Measurements from ENCODE around the gene NAB1. TPM values are rescaled to one million over a fixed set of nuclear protein-coding genes. Genes with fewer than 3 reads are reported as not detected.

The NAB1 gene
- total and polyA plus RNA-seq, 2 donors (not counting 3 experiments of a cell fraction or from before 2014, with no cell fraction given) = 7.5 to 36.1 TPM

GRCh38 chr2:190628591-190629319, 20.1 kb upstream of the NAB1 start:
- H3K27me3 ChIP-seq (ENCODE audit: control insufficient read depth in 2 of 2, insufficient read depth in 2 of 2, low read length in 2 of 2) = no peaks in the 10 kb centered on the region
- FAIRE-seq = no peak
- H3K4me3 ChIP-seq (replicated peaks in 1 of 3; ENCODE audit: insufficient read depth in 1 of 3, low read depth in 1 of 3, low read length in 3 of 3) = no peak overlapping the region
- ChIA-PET CTCF (interaction anchor here (0.9 to 1.8 kb wide), 3 partner anchors 9 to 53 kb away, joined by 4 to 5 read pairs (median 5); no protein-coding TSS in a partner anchor), POLR2A (no interaction called here)
- no peak overlapping the region for H2AFZ ChIP-seq (ENCODE audit: low read depth, low read length)
- H3K9me3 ChIP-seq (replicated peaks; ENCODE audit: control insufficient read depth, insufficient read depth, low read length) = no peaks in the 10 kb centered on the region
- no peak for DNase-seq (ENCODE audit: low read depth, low spot score)
- no peak for TF ChIP-seq EZH2 (IDR thresholded peaks at IDR 0.05; ENCODE audit: borderline replicate concordance, low read depth, low read length, severe bottlenecking)
- no peaks in the 10 kb centered on the region for H3K79me2 ChIP-seq (ENCODE audit: control insufficient read depth, insufficient read depth, low read length)
- H3K9ac ChIP-seq (replicated peaks; ENCODE audit: extremely low read depth, insufficient read depth, low read length) = no peak overlapping the region
- H3K9me1 ChIP-seq (replicated peaks; ENCODE audit: control insufficient read depth, extremely low read depth, insufficient read depth, low read length) = no peaks in the 10 kb centered on the region
- dilution Hi-C loops (cut with MboI; ENCODE audit: extremely low pct_ligation_motif_present, low sequenced_read_pairs) (no loop called here), intact Hi-C loops (cut with micrococcal nuclease) (no loop called here)
- peaks cover 3% of the 10 kb centered on the region for H3K4me1 ChIP-seq (ENCODE audit: control insufficient read depth, extremely low read depth, insufficient read depth, low read length)
- H4K20me1 ChIP-seq (replicated peaks; ENCODE audit: control insufficient read depth, extremely low read depth, insufficient read depth, low read length) = no peaks in the 10 kb centered on the region
- H3K36me3 ChIP-seq (ENCODE audit: control insufficient read depth in 2 of 2, extremely low read depth in 1 of 2, insufficient read depth in 2 of 2, low read length in 2 of 2) = no peaks in the 10 kb centered on the region
- BruUV-seq (replicated peaks) = no TSS peak
- no peak overlapping the region for H3K27ac ChIP-seq (ENCODE audit: insufficient read depth, low read depth, low read length)
- no peak overlapping the region for H3K4me2 ChIP-seq (ENCODE audit: insufficient read depth, low read length)

GRCh38 chr2:190634381-190634780, 14.5 kb upstream of the NAB1 start:
- Histone ChIP-seq H2AFZ (ENCODE audit: low read depth, low read length) (no peak overlapping the region), H3K36me3 (ENCODE audit: control insufficient read depth in 2 of 2, extremely low read depth in 1 of 2, insufficient read depth in 2 of 2, low read length in 2 of 2) (no peaks in the 10 kb centered on the region), H3K9ac (replicated peaks; ENCODE audit: extremely low read depth, insufficient read depth, low read length) (no peak overlapping the region), H3K9me1 (replicated peaks; ENCODE audit: control insufficient read depth, extremely low read depth, insufficient read depth, low read length) (no peaks in the 10 kb centered on the region), H3K4me3 (replicated peaks in 1 of 3; ENCODE audit: insufficient read depth in 1 of 3, low read depth in 1 of 3, low read length in 3 of 3) (no peak overlapping the region), H3K27ac (ENCODE audit: insufficient read depth, low read depth, low read length) (no peak overlapping the region), H3K4me1 (ENCODE audit: control insufficient read depth, extremely low read depth, insufficient read depth, low read length) (peaks cover 12% of the 10 kb centered on the region), H3K9me3 (replicated peaks; ENCODE audit: control insufficient read depth, insufficient read depth, low read length) (no peaks in the 10 kb centered on the region), H4K20me1 (replicated peaks; ENCODE audit: control insufficient read depth, extremely low read depth, insufficient read depth, low read length) (no peaks in the 10 kb centered on the region), H3K79me2 (ENCODE audit: control insufficient read depth, insufficient read depth, low read length) (no peaks in the 10 kb centered on the region), H3K4me2 (ENCODE audit: insufficient read depth, low read length) (no peak overlapping the region), H3K27me3 (ENCODE audit: control insufficient read depth in 2 of 2, insufficient read depth in 2 of 2, low read length in 2 of 2) (no peaks in the 10 kb centered on the region)
- ChIA-PET POLR2A (no interaction called here), CTCF (interaction anchor here (1.1 to 2.1 kb wide), 2 partner anchors 21 to 67 kb away, joined by 4 to 5 read pairs; no protein-coding TSS in a partner anchor)
- intact Hi-C loops (cut with micrococcal nuclease) = no loop called here
- no peak for TF ChIP-seq EZH2 (IDR thresholded peaks at IDR 0.05; ENCODE audit: borderline replicate concordance, low read depth, low read length, severe bottlenecking)
- TF ChIP-seq POLR2AphosphoS5 (IDR thresholded peaks at IDR 0.05; ENCODE audit: insufficient read depth, low read depth, low read length) = no peak
- no peak for TF ChIP-seq MYC (IDR thresholded peaks at IDR 0.05; ENCODE audit: low read depth, low read length)
- TF ChIP-seq FOS (IDR thresholded peaks at IDR 0.05; ENCODE audit: borderline replicate concordance, insufficient read depth, low read length) = no peak
- no peak for TF ChIP-seq GATA2 (IDR thresholded peaks at IDR 0.05; ENCODE audit: insufficient read depth, insufficient read length, low read depth, low read length)
- no peak for TF ChIP-seq MAX (IDR thresholded peaks at IDR 0.05; ENCODE audit: insufficient read depth, insufficient read length)
- no peak for TF ChIP-seq JUN (IDR thresholded peaks at IDR 0.05; ENCODE audit: borderline replicate concordance, insufficient read depth, insufficient read length, low read depth)
- no peak for TF ChIP-seq POLR2A (IDR thresholded peaks at IDR 0.05; ENCODE audit: low read depth, low read length)
- TF ChIP-seq CTCF (IDR thresholded peaks at IDR 0.05; ENCODE audit: extremely low read depth in 1 of 2, insufficient read depth in 1 of 2, low read depth in 1 of 2, low read length in 2 of 2) = no peak
- DNase-seq (ENCODE audit: low read depth, low spot score) (no peak), FAIRE-seq (no peak)
- dilution Hi-C loops (cut with MboI; ENCODE audit: extremely low pct_ligation_motif_present, low sequenced_read_pairs) = no loop called here
- no TSS peak for BruUV-seq (replicated peaks)

Data from endothelial cell of umbilical vein (primary cell).